Renal pelvis (tissue), 4 donors: ENCODE data around the gene NLGN1. TPM values are rescaled to one million over a fixed set of nuclear protein-coding genes. Genes with fewer than 3 reads are reported as not detected.

ENCODE experiments used
- DNase-seq: peaks from one replicate; pipeline ENCODE4 v3.0.0-alpha.2; 2013
- polyA plus RNA-seq, 3 donors: library from polyadenylated mRNA; unstranded; fragments of 120-200 nt; gene quantifications; one replicate each; pipeline ENCODE4 v1.2.1, GENCODE V29; 2013; ENCODE audit not compliant: insufficient read length in 3 of 3

NLGN1 gene
- polyA plus RNA-seq, 3 donors = 1.5 to 2.2 (median 2.1) TPM

GRCh38 chr3:173983343-173983742 lies 585.8 kb downstream of the NLGN1 start:
- DNase-seq = no peak

- DNase-seq = no peak
Measured at GRCh38 chr3:173986861-173987410, 589.4 kb downstream of the NLGN1 start.

GRCh38 chr3:173988909-173989308 lies 591.4 kb downstream of the NLGN1 start:
- DNase-seq = no peak

- peak; percentile 16 for DNase-seq
Measured at GRCh38 chr3:173992416-173992815, 594.9 kb downstream of the NLGN1 start.

- DNase-seq = peak; percentile 28
Measured at GRCh38 chr3:173993299-173993698, 595.8 kb downstream of the NLGN1 start.

GRCh38 chr3:174000675-174001074 lies 603.1 kb downstream of the NLGN1 start:
- no peak for DNase-seq

- no peak for DNase-seq
Measured at GRCh38 chr3:174002543-174002942, 605.0 kb downstream of the NLGN1 start.

GRCh38 chr3:174010907-174011306 lies 613.4 kb downstream of the NLGN1 start:
- no peak for DNase-seq

- no peak for DNase-seq
Measured at GRCh38 chr3:174016186-174016585, 618.6 kb downstream of the NLGN1 start.

GRCh38 chr3:174020156-174020555 lies 622.6 kb downstream of the NLGN1 start:
- no peak for DNase-seq

GRCh38 chr3:174023421-174023820 lies 625.9 kb downstream of the NLGN1 start:
- no peak for DNase-seq

- no peak for DNase-seq
Measured at GRCh38 chr3:174028673-174029072, 631.1 kb downstream of the NLGN1 start.

GRCh38 chr3:174035328-174035886 lies 637.9 kb downstream of the NLGN1 start:
- no peak for DNase-seq

GRCh38 chr3:174046311-174046710 lies 648.8 kb downstream of the NLGN1 start:
- no peak for DNase-seq

- no peak for DNase-seq
Measured at GRCh38 chr3:174049472-174049871, 651.9 kb downstream of the NLGN1 start.

GRCh38 chr3:174051191-174051590 lies 653.6 kb downstream of the NLGN1 start:
- no peak for DNase-seq

- DNase-seq = no peak
Measured at GRCh38 chr3:174058804-174059203, 661.3 kb downstream of the NLGN1 start.

GRCh38 chr3:174060431-174060830 lies 662.9 kb downstream of the NLGN1 start:
- no peak for DNase-seq

GRCh38 chr3:174061162-174061561 lies 663.6 kb downstream of the NLGN1 start:
- no peak for DNase-seq

- no peak for DNase-seq
Measured at GRCh38 chr3:174061731-174062130, 664.2 kb downstream of the NLGN1 start.

GRCh38 chr3:174062923-174063322 lies 665.4 kb downstream of the NLGN1 start:
- DNase-seq = no peak

GRCh38 chr3:174068035-174068434 lies 670.5 kb downstream of the NLGN1 start:
- no peak for DNase-seq

GRCh38 chr3:174072675-174073074 lies 675.1 kb downstream of the NLGN1 start:
- no peak for DNase-seq

GRCh38 chr3:174083706-174084105 lies 686.2 kb downstream of the NLGN1 start:
- no peak for DNase-seq
